ENCODE data around the gene TNIP2. TPM values are rescaled to one million over a fixed set of nuclear protein-coding genes. Genes with fewer than 3 reads are reported as not detected.

TNIP2 gene
- total RNA-seq (10 to 100 TPM; 27.2 to 43.2 (median 36.9) TPM), polyA plus RNA-seq (10 to 100 TPM in 1 of 2 donors, 1 to 10 TPM in 1; 6.4 to 28.4 TPM)
- long read RNA-seq, donor 1, transcript TNIP2-201 (6 exons, 1,974 nt), result major isoform, 41 of 65 reads
- long read RNA-seq, donor 1, partial matches to known transcripts, result 7 of 65 reads
- long read RNA-seq, donor 1, other reads (novel, unspliced or antisense), result 16 of 65 reads
- long read RNA-seq, donor 2, transcript TNIP2-201 (6 exons, 1,974 nt), result major isoform, 22 of 52 reads
- long read RNA-seq, donor 2, partial matches to known transcripts, result 28 of 52 reads
- long read RNA-seq, donor 2, other reads (novel, unspliced or antisense), result 0 of 52 reads
- long read RNA-seq, donor 3, transcript TNIP2-201 (6 exons, 1,974 nt), result major isoform, 82 of 121 reads
- long read RNA-seq, donor 3, partial matches to known transcripts, result 10 of 121 reads
- long read RNA-seq, donor 3, other reads (novel, unspliced or antisense), result 24 of 121 reads

- 0% methylated on average over 52 to 96 of the region's 96 CpGs for WGBS, 3 donors
- peak; percentile 86 to 92 (median 87) for DNase-seq
- Histone ChIP-seq H3K4me3 (peak within 1 kb of the TSS; percentile 94), H3K4me1 (ENCODE audit: insufficient read depth) (peaks cover 13% of the 10 kb centered on the region), H3K9me3 (no peaks in the 10 kb centered on the region), H3K36me3 (no peaks in the 10 kb centered on the region), H3K27ac (peak within 1 kb of the TSS in 1 of 2 donors; percentile 47), H3K27me3 (no peaks in the 10 kb centered on the region)
- TF ChIP-seq EP300 (IDR thresholded peaks at IDR 0.05) (no peak), CTCF (IDR thresholded peaks at IDR 0.05) (peak; percentile 11 to 66 (median 47)), POLR2A (IDR thresholded peaks at IDR 0.05) (peak; percentile 69)
- intact Hi-C loops (cut with DNase I), result no loop called here
Observed at GRCh38 chr4:2755821-2756690, at the start of gene TNIP2. TNIP2 (minus strand) TSS chr4:2756336; CDS start chr4:2756289, 47 bp downstream.

GRCh38 chr4:2804973-2805501 lies 48.9 kb upstream of the TNIP2 start:
- DNase-seq, result peak in 2 of 5 donors; percentile 23 to 33
- peaks cover 27% of the 10 kb centered on the region for H3K4me1 ChIP-seq (ENCODE audit: insufficient read depth)
- 89 to 93% (median 91%) methylated on average over 13 of the region's 13 CpGs for WGBS, 3 donors

GRCh38 chr4:2804449-2804972 lies 48.4 kb upstream of the TNIP2 start:
- intact Hi-C loops (cut with DNase I), result no loop called here
- no peak overlapping the region for H3K27ac ChIP-seq
- no peaks in the 10 kb centered on the region for H3K36me3 ChIP-seq
- TF ChIP-seq EP300 (IDR thresholded peaks at IDR 0.05) (no peak), POLR2A (IDR thresholded peaks at IDR 0.05) (no peak), CTCF (IDR thresholded peaks at IDR 0.05) (no peak)
- peaks cover 28% of the 10 kb centered on the region for H3K4me1 ChIP-seq (ENCODE audit: insufficient read depth)
- no peak overlapping the region for H3K4me3 ChIP-seq
- no peaks in the 10 kb centered on the region for H3K27me3 ChIP-seq
- no peaks in the 10 kb centered on the region for H3K9me3 ChIP-seq
- DNase-seq, result peak in 2 of 5 donors; percentile 17 to 37
- WGBS, 3 donors, result 92 to 99% (median 93%) methylated on average over 10 of the region's 10 CpGs

More at GRCh38 chr4:2804973-2805501, 48.9 kb upstream of the TNIP2 start:
- peak overlapping the region in 1 of 2 donors; percentile 6 for H3K27ac ChIP-seq
- TF ChIP-seq EP300 (IDR thresholded peaks at IDR 0.05), result no peak
- no peak for TF ChIP-seq POLR2A (IDR thresholded peaks at IDR 0.05)
- no peak for TF ChIP-seq CTCF (IDR thresholded peaks at IDR 0.05)
- H3K27me3 ChIP-seq, result no peaks in the 10 kb centered on the region
- intact Hi-C loops (cut with DNase I), result no loop called here
- no peaks in the 10 kb centered on the region for H3K36me3 ChIP-seq
- H3K9me3 ChIP-seq, result no peaks in the 10 kb centered on the region
- no peak overlapping the region for H3K4me3 ChIP-seq

Measured in ovary (tissue), 10 donors.